A673 (cell line): ENCODE measurements around the gene ATP5F1D. TPM values are rescaled to one million over a fixed set of nuclear protein-coding genes. Genes with fewer than 3 reads are reported as not detected.
A peak's percentile ranks its signal among the peaks of the same experiment; 100 is the strongest.

Experiments
- BruUV-seq: library from RNA; stranded (reverse); fragments of 400-500 nt; replicated peaks from 2 replicates; lab custom pipeline; 2021; lab: Mats Ljungman, UMichigan
- CTCF ChIA-PET: fragments of 300-600 bp; sonication (Branson Sonifier 250); formaldehyde crosslinking; loops from one replicate; lab custom pipeline; 2022; ENCODE audit warnings: antibody characterized with exemption; lab: Charles Lee
- POLR2A ChIA-PET: fragments of 300-600 bp; sonication (Branson Sonifier 250); formaldehyde crosslinking; loops from one replicate; lab custom pipeline; 2022; ENCODE audit warnings: antibody characterized with exemption; ENCODE audit not compliant: low non-redundant PET; lab: Charles Lee
- DNase-seq: peaks from one replicate; pipeline ENCODE4 v3.0.0-alpha.2; 2015; ENCODE audit warnings: low spot score
- H3K27ac ChIP-seq: fragments of 200-600 bp; sonication (generic); 2 replicates; pipeline ENCODE4 v1.5.1; 2016; ENCODE audit warnings: mixed run types, low read depth, mild to moderate bottlenecking, mixed read lengths, antibody characterized with exemption, low read length; ENCODE audit not compliant: poor library complexity, severe bottlenecking
- H3K27me3 ChIP-seq: fragments of 200-600 bp; sonication (generic); replicated peaks from 2 replicates; pipeline ENCODE4 v1.6.1; 2017; ENCODE audit warnings: mixed run types, low read depth, mild to moderate bottlenecking, mixed read lengths, antibody characterized with exemption, low read length; ENCODE audit not compliant: insufficient read depth, poor library complexity
- H3K36me3 ChIP-seq: fragments of 200-600 bp; sonication (generic); 2 replicates; pipeline ENCODE4 v1.6.1; 2016; ENCODE audit warnings: mixed run types, mild to moderate bottlenecking, mixed read lengths, antibody characterized with exemption, low read length; ENCODE audit not compliant: insufficient read depth, poor library complexity, severe bottlenecking
- H3K4me1 ChIP-seq: fragments of 200-600 bp; sonication (generic); 2 replicates; pipeline ENCODE4 v1.6.1; 2017; ENCODE audit warnings: mixed run types, mild to moderate bottlenecking, mixed read lengths, antibody characterized with exemption, low read length; ENCODE audit not compliant: insufficient read depth, poor library complexity, severe bottlenecking
- H3K4me3 ChIP-seq: fragments of 200-600 bp; sonication (generic); 2 replicates; pipeline ENCODE4 v1.5.1; 2016; ENCODE audit warnings: low read depth, mixed run types, mild to moderate bottlenecking, mixed read lengths, low read length; ENCODE audit not compliant: poor library complexity, severe bottlenecking
- H3K9me3 ChIP-seq: fragments of 200-600 bp; sonication (generic); 2 replicates; pipeline ENCODE4 v1.6.1; 2016; ENCODE audit warnings: mixed run types, low read depth, mild to moderate bottlenecking, mixed read lengths, antibody characterized with exemption, low read length; ENCODE audit not compliant: poor library complexity, severe bottlenecking
- CTCF ChIP-seq: fragments of 300-800, 200-600 bp; sonication (generic); conservative IDR thresholded peaks from 2 replicates; pipeline ENCODE4 v1.5.1; 2017; ENCODE audit warnings: low read depth, mild to moderate bottlenecking, antibody characterized with exemption, low read length, moderate library complexity, mixed read lengths
- EZH2 ChIP-seq: fragments of 200-600 bp; sonication (generic); IDR thresholded peaks from 2 replicates; pipeline ENCODE4 v1.6.1; 2017; ENCODE audit warnings: borderline replicate concordance, low read depth, mild to moderate bottlenecking, mixed read lengths, antibody characterized with exemption, low read length; ENCODE audit not compliant: poor library complexity, severe bottlenecking
- intact Hi-C: fragments of 100-400 bp; cut with micrococcal nuclease; formaldehyde crosslinking; loops from one replicate; pipeline ENCODE4 v1.10.0; 2022; ENCODE audit not compliant: unreplicated experiment
- total RNA-seq: library from RNA; stranded (reverse); gene quantifications from 2 replicates; pipeline ENCODE4 v1.2.3, GENCODE V29; 2021

Gene ATP5F1D
- total RNA-seq, 1 experiment from 2014 or later, result 237 TPM

- intact Hi-C loops, result no loop called here
- BruUV-seq, result no TSS peak
- Histone ChIP-seq H3K27ac (no peak overlapping the region), H3K36me3 (no peaks in the 10 kb centered on the region), H3K4me1 (peaks cover 25% of the 10 kb centered on the region), H3K4me3 (no peak overlapping the region), H3K27me3 (peaks cover 20% of the 10 kb centered on the region), H3K9me3 (no peaks in the 10 kb centered on the region)
- ChIA-PET CTCF (interaction anchor here (1.2 kb wide), 1 partner anchor 11 kb away, joined by 10 read pairs; no protein-coding TSS in a partner anchor), POLR2A (no interaction called here)
- no peak for TF ChIP-seq CTCF
- TF ChIP-seq EZH2, result no peak
- DNase-seq, result no peak
Measured at GRCh38 chr19:1290703-1291651, 49.4 kb downstream of the ATP5F1D start.

- Histone ChIP-seq H3K27me3 (peaks cover 13% of the 10 kb centered on the region), H3K36me3 (no peaks in the 10 kb centered on the region), H3K9me3 (no peaks in the 10 kb centered on the region), H3K4me1 (peaks cover 20% of the 10 kb centered on the region), H3K27ac (no peak overlapping the region), H3K4me3 (no peak overlapping the region)
- no TSS peak for BruUV-seq
- intact Hi-C loops, result no loop called here
- ChIA-PET CTCF (interaction anchor here (1.2 kb wide), 1 partner anchor 12 kb away, joined by 10 read pairs; no protein-coding TSS in a partner anchor), POLR2A (no interaction called here)
- peak; percentile 48 for DNase-seq
- TF ChIP-seq CTCF (no peak), EZH2 (no peak)
Measured at GRCh38 chr19:1291761-1292418, 50.3 kb downstream of the ATP5F1D start.

GRCh38 chr19:1292419-1293151 is 51.0 kb downstream of the ATP5F1D start:
- POLR2A ChIA-PET, result no interaction called here

More at GRCh38 chr19:1292419-1293151, 51.0 kb downstream of the ATP5F1D start:
- H3K27me3 ChIP-seq, result peaks cover 6% of the 10 kb centered on the region
- H3K27ac ChIP-seq, result no peak overlapping the region
- H3K36me3 ChIP-seq, result no peaks in the 10 kb centered on the region
- DNase-seq, result no peak
- TF ChIP-seq EZH2 (no peak), CTCF (no peak)
- CTCF ChIA-PET, result no interaction called here
- H3K4me3 ChIP-seq, result no peak overlapping the region
- no TSS peak for BruUV-seq
- no peaks in the 10 kb centered on the region for H3K9me3 ChIP-seq
- H3K4me1 ChIP-seq, result peaks cover 18% of the 10 kb centered on the region
- intact Hi-C loops, result no loop called here
